GM23338 (cell line): ENCODE data around the gene ARHGAP36. TPM values are rescaled to one million over a fixed set of nuclear protein-coding genes. Genes with fewer than 3 reads are reported as not detected.

Experiments
- ATAC-seq: fragments of 200-7000 bp; cut with Tn5 transposase; 3 replicates; pipeline ENCODE4 v1.9.1; 2020
- DNase-seq: peaks from one replicate; pipeline ENCODE4 v3.0.0-alpha.2; 2015; ENCODE audit warnings: low spot score
- H2AFZ ChIP-seq: fragments of 200-600 bp; sonication (generic); 2 replicates; pipeline ENCODE4 v1.8.0; 2016; ENCODE audit warnings: antibody characterized with exemption, mild to moderate bottlenecking, moderate library complexity
- H3F3A ChIP-seq: fragments of 200-600 bp; sonication (generic); replicated peaks from 2 replicates; pipeline ENCODE4 v1.8.0; 2017; ENCODE audit warnings: antibody characterized with exemption, mixed run types, low read depth
- H3K27ac ChIP-seq: fragments of 200-600 bp; sonication (generic); 2 replicates; pipeline ENCODE4 v1.6.1; 2016; ENCODE audit warnings: low read depth
- H3K27me3 ChIP-seq: fragments of 200-600 bp; sonication (generic); 2 replicates; pipeline ENCODE4 v1.8.0; 2016; ENCODE audit warnings: mild to moderate bottlenecking, mixed run types, moderate library complexity; ENCODE audit not compliant: insufficient read depth
- H3K36me3 ChIP-seq: fragments of 200-600 bp; sonication (generic); 2 replicates; pipeline ENCODE4 v1.8.0; 2016; ENCODE audit warnings: mild to moderate bottlenecking; ENCODE audit not compliant: insufficient read depth
- H3K4me1 ChIP-seq: fragments of 200-600 bp; sonication (generic); 2 replicates; pipeline ENCODE4 v1.8.0; 2016; ENCODE audit warnings: mild to moderate bottlenecking, moderate library complexity; ENCODE audit not compliant: insufficient read depth
- H3K4me2 ChIP-seq: fragments of 200-600 bp; sonication (generic); 2 replicates; pipeline ENCODE4 v1.7.1; 2017; ENCODE audit warnings: mixed run types
- H3K4me3 ChIP-seq: fragments of 200-600 bp; sonication (generic); 2 replicates; pipeline ENCODE4 v1.6.1; 2016; ENCODE audit warnings: mixed run types
- H3K79me2 ChIP-seq: fragments of 200-600 bp; sonication (generic); replicated peaks from 2 replicates; pipeline ENCODE4 v1.8.0; 2017; ENCODE audit warnings: mild to moderate bottlenecking; ENCODE audit not compliant: insufficient read depth
- H3K9me2 ChIP-seq: fragments of 200-600 bp; sonication (generic); 2 replicates; pipeline ENCODE4 v1.8.0; 2017; ENCODE audit not compliant: insufficient read depth
- H4K20me1 ChIP-seq: fragments of 200-600 bp; sonication (generic); replicated peaks from 2 replicates; pipeline ENCODE4 v1.8.0; 2017; ENCODE audit warnings: mild to moderate bottlenecking; ENCODE audit not compliant: insufficient read depth
- H3K27ac Mint-ChIP-seq: 2 replicates; pipeline ENCODE4 v1.8.0; 2020; ENCODE audit warnings: inconsistent platforms, mild to moderate bottlenecking, moderate library complexity, mixed read lengths
- H3K27me3 Mint-ChIP-seq: 3 replicates; pipeline ENCODE4 v1.8.0; 2022; ENCODE audit warnings: low read depth, mild to moderate bottlenecking, moderate library complexity, mixed read lengths, inconsistent platforms; ENCODE audit not compliant: insufficient read depth, poor library complexity
- H3K36me3 Mint-ChIP-seq: 3 replicates; pipeline ENCODE4 v1.8.0; 2021; ENCODE audit warnings: low read depth, mild to moderate bottlenecking, inconsistent platforms, moderate library complexity, mixed read lengths
- H3K4me1 Mint-ChIP-seq: 3 replicates; pipeline ENCODE4 v1.8.0; 2020; ENCODE audit warnings: mild to moderate bottlenecking, inconsistent platforms, mixed read lengths
- H3K4me3 Mint-ChIP-seq: 3 replicates; pipeline ENCODE4 v1.8.0; 2021; ENCODE audit warnings: moderate library complexity, mild to moderate bottlenecking, inconsistent platforms, mixed read lengths
- H3K9me3 Mint-ChIP-seq: 3 replicates; pipeline ENCODE4 v1.8.0; 2020; ENCODE audit warnings: moderate library complexity, mild to moderate bottlenecking, inconsistent platforms, mixed read lengths
- CREB1 ChIP-seq: fragments of 250-450 bp; sonication (Bioruptor Pico); IDR thresholded peaks from 2 replicates; pipeline ENCODE4 v1.5.0; 2020; ENCODE audit warnings: low read depth, mild to moderate bottlenecking, moderate library complexity
- EZH2 ChIP-seq: fragments of 200-600 bp; sonication (generic); IDR thresholded peaks from one replicate; pipeline ENCODE4 v1.8.0; 2017; ENCODE audit warnings: antibody characterized with exemption, mild to moderate bottlenecking, low read depth; ENCODE audit not compliant: unreplicated experiment
- EZH2phosphoT487 ChIP-seq: fragments of 200-600 bp; sonication (generic); IDR thresholded peaks from one replicate; pipeline ENCODE4 v1.8.1; 2018; ENCODE audit warnings: antibody characterized with exemption; ENCODE audit not compliant: unreplicated experiment
- JUNB ChIP-seq: IDR thresholded peaks from one replicate; pipeline ENCODE4 v1.6.1; 2016; ENCODE audit warnings: antibody characterized with exemption; ENCODE audit not compliant: unreplicated experiment
- NANOG ChIP-seq: IDR thresholded peaks from 2 replicates; pipeline ENCODE4 v1.6.1; 2016; ENCODE audit warnings: antibody characterized with exemption, borderline replicate concordance
- POLR2AphosphoS5 ChIP-seq: IDR thresholded peaks from 2 replicates; pipeline ENCODE4 v1.6.1; 2016; ENCODE audit warnings: antibody characterized with exemption, low read depth
- ZNF114 ChIP-seq: fragments of 250-450 bp; sonication (Bioruptor Pico); IDR thresholded peaks from 2 replicates; pipeline ENCODE4 v1.5.0; 2020; ENCODE audit warnings: mild to moderate bottlenecking, moderate library complexity
- ZNF331 ChIP-seq: fragments of 250-450 bp; sonication (Bioruptor Pico); IDR thresholded peaks from 2 replicates; pipeline ENCODE4 v1.5.0; 2020; ENCODE audit warnings: low read depth, mild to moderate bottlenecking, moderate library complexity
- polyA plus RNA-seq: library from polyadenylated mRNA; unstranded; fragments of >200 nt; fragmentation: Nextera tagmentation; extraction: Ambion mirVana; gene quantifications from 2 replicates; pipeline ENCODE4 v1.2.1, GENCODE V29; 2016
- total RNA-seq: library from RNA; depleted of rRNA; stranded (reverse); fragments of >200 nt; shearing (Covaris generic); gene quantifications from 2 replicates; pipeline ENCODE4 v1.2.3, GENCODE V29; 2014
- TF ChIP-seq, protein P1 (sequence below): IDR thresholded peaks from 2 replicates; pipeline ENCODE4 v1.6.1; 2016; ENCODE audit warnings: antibody characterized with exemption
- TF ChIP-seq, protein P2 (sequence below), 2 experiments: fragments of 200-600 bp in 1 of 2; sonication (generic) in 1 of 2; conservative IDR thresholded peaks; 2 replicates each; pipeline versions ENCODE4 v1.5.1 to v1.6.1; 2016 to 2017; ENCODE audit warnings: antibody characterized with exemption in 2 of 2, low read depth in 2 of 2, mild to moderate bottlenecking in 2 of 2, moderate library complexity in 1 of 2
- TF ChIP-seq, protein P3 (sequence below): fragments of 250-450 bp; sonication (Bioruptor Pico); IDR thresholded peaks from 2 replicates; pipeline ENCODE4 v1.5.0; 2020; ENCODE audit warnings: mild to moderate bottlenecking, moderate library complexity
- TF ChIP-seq, protein P4 (sequence below): IDR thresholded peaks from one replicate; pipeline ENCODE4 v1.6.1; 2018; ENCODE audit warnings: antibody characterized with exemption; ENCODE audit not compliant: unreplicated experiment

The ARHGAP36 gene
- total and polyA plus RNA-seq, 2 experiments from 2014 or later: 0.21 TPM; not detected in 1

DNA sequence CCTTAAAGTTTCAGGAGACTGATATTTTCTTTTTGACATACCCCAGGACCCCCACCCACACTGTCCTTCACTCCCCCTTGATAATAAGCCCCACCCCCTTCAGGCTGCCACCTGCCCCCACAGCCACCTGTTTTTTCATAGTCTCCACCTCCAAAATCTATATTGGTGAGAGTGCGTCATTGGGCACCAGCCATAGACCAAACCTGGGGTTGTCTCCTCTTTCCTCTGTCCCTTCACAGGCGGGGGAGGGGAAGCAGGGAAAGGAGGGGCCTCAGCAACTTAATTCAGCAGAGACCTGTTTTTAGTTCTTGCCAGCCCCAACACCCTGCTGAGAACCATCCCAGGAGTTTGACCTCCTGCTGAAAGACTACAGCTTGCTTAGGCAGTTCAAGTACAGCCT is 1.1 kb downstream of the ARHGAP36 start (continued):
- TF ChIP-seq, protein P1, sequence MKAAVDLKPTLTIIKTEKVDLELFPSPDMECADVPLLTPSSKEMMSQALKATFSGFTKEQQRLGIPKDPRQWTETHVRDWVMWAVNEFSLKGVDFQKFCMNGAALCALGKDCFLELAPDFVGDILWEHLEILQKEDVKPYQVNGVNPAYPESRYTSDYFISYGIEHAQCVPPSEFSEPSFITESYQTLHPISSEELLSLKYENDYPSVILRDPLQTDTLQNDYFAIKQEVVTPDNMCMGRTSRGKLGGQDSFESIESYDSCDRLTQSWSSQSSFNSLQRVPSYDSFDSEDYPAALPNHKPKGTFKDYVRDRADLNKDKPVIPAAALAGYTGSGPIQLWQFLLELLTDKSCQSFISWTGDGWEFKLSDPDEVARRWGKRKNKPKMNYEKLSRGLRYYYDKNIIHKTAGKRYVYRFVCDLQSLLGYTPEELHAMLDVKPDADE: no peak
- TF ChIP-seq JUNB: no peak
- TF ChIP-seq ZNF114 (CRISPR knock-in tag): no peak

DNA sequence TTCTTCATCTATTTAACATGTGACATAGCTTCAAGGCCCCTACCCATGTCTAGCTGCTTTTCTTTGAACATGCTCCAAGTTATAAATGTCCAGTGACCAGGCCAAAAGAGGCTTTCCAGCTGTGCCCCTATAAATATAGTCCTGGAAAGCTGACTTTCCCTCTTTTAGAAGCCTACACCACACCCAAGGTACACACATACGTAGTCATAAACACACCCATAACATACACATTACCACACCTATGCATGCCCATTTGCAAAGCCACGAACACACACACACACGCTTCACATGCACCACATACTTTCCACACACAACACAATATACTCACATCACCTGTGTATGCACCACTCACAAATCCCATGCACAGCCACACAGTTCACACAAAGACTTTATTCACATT is 2.0 kb downstream of the ARHGAP36 start:
- peaks cover 15% of the 10 kb centered on the region for H3K4me1 Mint-ChIP-seq
- no peak overlapping the region for H3K4me3 Mint-ChIP-seq
- ATAC-seq (no peak), DNase-seq (no peak)
- Histone ChIP-seq H3K27ac (no peak overlapping the region), H4K20me1 (no peaks in the 10 kb centered on the region), H3K4me1 (no peaks in the 10 kb centered on the region), H3F3A (no peaks in the 10 kb centered on the region), H3K4me2 (no peak overlapping the region), H3K4me3 (no peak overlapping the region), H3K27me3 (peaks cover 56% of the 10 kb centered on the region), H3K79me2 (no peaks in the 10 kb centered on the region), H3K36me3 (no peaks in the 10 kb centered on the region), H2AFZ (no peak overlapping the region), H3K9me2 (no peaks in the 10 kb centered on the region)
- no peaks in the 10 kb centered on the region for H3K9me3 Mint-ChIP-seq
- no peaks in the 10 kb centered on the region for H3K36me3 Mint-ChIP-seq
- H3K27ac Mint-ChIP-seq: no peak overlapping the region
- peaks cover 26% of the 10 kb centered on the region for H3K27me3 Mint-ChIP-seq
- TF ChIP-seq ZNF331 (CRISPR knock-in tag) (no peak), EZH2 (no peak), ZNF114 (CRISPR knock-in tag) (no peak), CREB1 (CRISPR knock-in tag) (no peak), POLR2AphosphoS5 (no peak), JUNB (no peak), NANOG (no peak), EZH2phosphoT487 (no peak)
- TF ChIP-seq, protein P1: no peak
- TF ChIP-seq, protein P2, sequence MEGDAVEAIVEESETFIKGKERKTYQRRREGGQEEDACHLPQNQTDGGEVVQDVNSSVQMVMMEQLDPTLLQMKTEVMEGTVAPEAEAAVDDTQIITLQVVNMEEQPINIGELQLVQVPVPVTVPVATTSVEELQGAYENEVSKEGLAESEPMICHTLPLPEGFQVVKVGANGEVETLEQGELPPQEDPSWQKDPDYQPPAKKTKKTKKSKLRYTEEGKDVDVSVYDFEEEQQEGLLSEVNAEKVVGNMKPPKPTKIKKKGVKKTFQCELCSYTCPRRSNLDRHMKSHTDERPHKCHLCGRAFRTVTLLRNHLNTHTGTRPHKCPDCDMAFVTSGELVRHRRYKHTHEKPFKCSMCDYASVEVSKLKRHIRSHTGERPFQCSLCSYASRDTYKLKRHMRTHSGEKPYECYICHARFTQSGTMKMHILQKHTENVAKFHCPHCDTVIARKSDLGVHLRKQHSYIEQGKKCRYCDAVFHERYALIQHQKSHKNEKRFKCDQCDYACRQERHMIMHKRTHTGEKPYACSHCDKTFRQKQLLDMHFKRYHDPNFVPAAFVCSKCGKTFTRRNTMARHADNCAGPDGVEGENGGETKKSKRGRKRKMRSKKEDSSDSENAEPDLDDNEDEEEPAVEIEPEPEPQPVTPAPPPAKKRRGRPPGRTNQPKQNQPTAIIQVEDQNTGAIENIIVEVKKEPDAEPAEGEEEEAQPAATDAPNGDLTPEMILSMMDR (conservative IDR thresholded peaks at IDR 0.05; ENCODE audit: low read depth in 2 of 2): no peak
- TF ChIP-seq, protein P3, sequence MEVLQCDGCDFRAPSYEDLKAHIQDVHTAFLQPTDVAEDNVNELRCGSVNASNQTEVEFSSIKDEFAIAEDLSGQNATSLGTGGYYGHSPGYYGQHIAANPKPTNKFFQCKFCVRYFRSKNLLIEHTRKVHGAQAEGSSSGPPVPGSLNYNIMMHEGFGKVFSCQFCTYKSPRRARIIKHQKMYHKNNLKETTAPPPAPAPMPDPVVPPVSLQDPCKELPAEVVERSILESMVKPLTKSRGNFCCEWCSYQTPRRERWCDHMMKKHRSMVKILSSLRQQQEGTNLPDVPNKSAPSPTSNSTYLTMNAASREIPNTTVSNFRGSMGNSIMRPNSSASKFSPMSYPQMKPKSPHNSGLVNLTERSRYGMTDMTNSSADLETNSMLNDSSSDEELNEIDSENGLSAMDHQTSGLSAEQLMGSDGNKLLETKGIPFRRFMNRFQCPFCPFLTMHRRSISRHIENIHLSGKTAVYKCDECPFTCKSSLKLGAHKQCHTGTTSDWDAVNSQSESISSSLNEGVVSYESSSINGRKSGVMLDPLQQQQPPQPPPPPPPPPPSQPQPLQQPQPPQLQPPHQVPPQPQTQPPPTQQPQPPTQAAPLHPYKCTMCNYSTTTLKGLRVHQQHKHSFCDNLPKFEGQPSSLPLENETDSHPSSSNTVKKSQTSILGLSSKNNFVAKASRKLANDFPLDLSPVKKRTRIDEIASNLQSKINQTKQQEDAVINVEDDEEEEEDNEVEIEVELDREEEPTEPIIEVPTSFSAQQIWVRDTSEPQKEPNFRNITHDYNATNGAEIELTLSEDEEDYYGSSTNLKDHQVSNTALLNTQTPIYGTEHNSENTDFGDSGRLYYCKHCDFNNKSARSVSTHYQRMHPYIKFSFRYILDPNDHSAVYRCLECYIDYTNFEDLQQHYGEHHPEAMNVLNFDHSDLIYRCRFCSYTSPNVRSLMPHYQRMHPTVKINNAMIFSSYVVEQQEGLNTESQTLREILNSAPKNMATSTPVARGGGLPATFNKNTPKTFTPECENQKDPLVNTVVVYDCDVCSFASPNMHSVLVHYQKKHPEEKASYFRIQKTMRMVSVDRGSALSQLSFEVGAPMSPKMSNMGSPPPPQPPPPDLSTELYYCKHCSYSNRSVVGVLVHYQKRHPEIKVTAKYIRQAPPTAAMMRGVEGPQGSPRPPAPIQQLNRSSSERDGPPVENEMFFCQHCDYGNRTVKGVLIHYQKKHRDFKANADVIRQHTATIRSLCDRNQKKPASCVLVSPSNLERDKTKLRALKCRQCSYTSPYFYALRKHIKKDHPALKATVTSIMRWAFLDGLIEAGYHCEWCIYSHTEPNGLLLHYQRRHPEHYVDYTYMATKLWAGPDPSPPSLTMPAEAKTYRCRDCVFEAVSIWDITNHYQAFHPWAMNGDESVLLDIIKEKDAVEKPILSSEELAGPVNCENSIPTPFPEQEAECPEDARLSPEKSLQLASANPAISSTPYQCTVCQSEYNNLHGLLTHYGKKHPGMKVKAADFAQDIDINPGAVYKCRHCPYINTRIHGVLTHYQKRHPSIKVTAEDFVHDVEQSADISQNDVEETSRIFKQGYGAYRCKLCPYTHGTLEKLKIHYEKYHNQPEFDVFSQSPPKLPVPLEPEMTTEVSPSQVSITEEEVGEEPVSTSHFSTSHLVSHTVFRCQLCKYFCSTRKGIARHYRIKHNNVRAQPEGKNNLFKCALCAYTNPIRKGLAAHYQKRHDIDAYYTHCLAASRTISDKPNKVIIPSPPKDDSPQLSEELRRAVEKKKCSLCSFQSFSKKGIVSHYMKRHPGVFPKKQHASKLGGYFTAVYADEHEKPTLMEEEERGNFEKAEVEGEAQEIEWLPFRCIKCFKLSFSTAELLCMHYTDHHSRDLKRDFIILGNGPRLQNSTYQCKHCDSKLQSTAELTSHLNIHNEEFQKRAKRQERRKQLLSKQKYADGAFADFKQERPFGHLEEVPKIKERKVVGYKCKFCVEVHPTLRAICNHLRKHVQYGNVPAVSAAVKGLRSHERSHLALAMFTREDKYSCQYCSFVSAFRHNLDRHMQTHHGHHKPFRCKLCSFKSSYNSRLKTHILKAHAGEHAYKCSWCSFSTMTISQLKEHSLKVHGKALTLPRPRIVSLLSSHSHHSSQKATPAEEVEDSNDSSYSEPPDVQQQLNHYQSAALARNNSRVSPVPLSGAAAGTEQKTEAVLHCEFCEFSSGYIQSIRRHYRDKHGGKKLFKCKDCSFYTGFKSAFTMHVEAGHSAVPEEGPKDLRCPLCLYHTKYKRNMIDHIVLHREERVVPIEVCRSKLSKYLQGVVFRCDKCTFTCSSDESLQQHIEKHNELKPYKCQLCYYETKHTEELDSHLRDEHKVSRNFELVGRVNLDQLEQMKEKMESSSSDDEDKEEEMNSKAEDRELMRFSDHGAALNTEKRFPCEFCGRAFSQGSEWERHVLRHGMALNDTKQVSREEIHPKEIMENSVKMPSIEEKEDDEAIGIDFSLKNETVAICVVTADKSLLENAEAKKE (CRISPR knock-in tag): no peak
- TF ChIP-seq, protein P4, sequence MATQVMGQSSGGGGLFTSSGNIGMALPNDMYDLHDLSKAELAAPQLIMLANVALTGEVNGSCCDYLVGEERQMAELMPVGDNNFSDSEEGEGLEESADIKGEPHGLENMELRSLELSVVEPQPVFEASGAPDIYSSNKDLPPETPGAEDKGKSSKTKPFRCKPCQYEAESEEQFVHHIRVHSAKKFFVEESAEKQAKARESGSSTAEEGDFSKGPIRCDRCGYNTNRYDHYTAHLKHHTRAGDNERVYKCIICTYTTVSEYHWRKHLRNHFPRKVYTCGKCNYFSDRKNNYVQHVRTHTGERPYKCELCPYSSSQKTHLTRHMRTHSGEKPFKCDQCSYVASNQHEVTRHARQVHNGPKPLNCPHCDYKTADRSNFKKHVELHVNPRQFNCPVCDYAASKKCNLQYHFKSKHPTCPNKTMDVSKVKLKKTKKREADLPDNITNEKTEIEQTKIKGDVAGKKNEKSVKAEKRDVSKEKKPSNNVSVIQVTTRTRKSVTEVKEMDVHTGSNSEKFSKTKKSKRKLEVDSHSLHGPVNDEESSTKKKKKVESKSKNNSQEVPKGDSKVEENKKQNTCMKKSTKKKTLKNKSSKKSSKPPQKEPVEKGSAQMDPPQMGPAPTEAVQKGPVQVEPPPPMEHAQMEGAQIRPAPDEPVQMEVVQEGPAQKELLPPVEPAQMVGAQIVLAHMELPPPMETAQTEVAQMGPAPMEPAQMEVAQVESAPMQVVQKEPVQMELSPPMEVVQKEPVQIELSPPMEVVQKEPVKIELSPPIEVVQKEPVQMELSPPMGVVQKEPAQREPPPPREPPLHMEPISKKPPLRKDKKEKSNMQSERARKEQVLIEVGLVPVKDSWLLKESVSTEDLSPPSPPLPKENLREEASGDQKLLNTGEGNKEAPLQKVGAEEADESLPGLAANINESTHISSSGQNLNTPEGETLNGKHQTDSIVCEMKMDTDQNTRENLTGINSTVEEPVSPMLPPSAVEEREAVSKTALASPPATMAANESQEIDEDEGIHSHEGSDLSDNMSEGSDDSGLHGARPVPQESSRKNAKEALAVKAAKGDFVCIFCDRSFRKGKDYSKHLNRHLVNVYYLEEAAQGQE: no peak
